Neural progenitor cell (in vitro differentiated cells): ENCODE data around the gene PGAM2.

Source experiments
- EZH2phosphoT487 ChIP-seq: fragments of 200-600 bp; sonication (generic); IDR thresholded peaks from 2 replicates; pipeline ENCODE4 v1.6.1; 2017; ENCODE audit warnings: antibody characterized with exemption
- TF ChIP-seq, protein P1 (sequence below): fragments of 200-600 bp; sonication (generic); IDR thresholded peaks from 2 replicates; pipeline ENCODE4 v1.5.1; 2017; ENCODE audit warnings: antibody characterized with exemption, mild to moderate bottlenecking

DNA sequence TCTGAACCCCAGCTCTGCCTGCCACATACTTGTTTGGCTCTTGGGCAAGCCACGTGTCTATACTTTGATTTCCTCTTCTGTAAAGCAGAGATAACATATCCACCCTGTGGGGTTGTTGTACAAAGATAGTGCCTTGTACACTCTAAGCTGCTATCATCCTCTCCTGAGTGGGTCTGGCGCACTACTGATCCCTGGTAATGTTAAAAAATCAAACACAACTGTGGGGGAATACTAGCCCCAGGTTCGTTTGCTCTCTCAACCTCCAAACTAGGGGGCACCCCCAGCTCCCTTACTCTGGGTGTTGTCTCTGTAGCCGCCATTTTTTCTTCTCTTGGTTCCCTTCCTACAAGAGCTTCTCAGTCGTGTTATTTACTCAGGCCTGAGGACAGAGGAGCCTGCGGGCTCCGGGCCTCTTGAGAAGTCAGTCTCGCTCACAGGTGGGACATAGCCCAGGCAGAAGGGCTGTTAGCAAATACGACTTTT is 15.9 kb upstream of the PGAM2 start:
- TF ChIP-seq, protein P1, sequence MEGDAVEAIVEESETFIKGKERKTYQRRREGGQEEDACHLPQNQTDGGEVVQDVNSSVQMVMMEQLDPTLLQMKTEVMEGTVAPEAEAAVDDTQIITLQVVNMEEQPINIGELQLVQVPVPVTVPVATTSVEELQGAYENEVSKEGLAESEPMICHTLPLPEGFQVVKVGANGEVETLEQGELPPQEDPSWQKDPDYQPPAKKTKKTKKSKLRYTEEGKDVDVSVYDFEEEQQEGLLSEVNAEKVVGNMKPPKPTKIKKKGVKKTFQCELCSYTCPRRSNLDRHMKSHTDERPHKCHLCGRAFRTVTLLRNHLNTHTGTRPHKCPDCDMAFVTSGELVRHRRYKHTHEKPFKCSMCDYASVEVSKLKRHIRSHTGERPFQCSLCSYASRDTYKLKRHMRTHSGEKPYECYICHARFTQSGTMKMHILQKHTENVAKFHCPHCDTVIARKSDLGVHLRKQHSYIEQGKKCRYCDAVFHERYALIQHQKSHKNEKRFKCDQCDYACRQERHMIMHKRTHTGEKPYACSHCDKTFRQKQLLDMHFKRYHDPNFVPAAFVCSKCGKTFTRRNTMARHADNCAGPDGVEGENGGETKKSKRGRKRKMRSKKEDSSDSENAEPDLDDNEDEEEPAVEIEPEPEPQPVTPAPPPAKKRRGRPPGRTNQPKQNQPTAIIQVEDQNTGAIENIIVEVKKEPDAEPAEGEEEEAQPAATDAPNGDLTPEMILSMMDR: no peak
- TF ChIP-seq EZH2phosphoT487: no peak
